HG03558 (cell line): ENCODE measurements around the gene ELMO1.

Experiments used
- ATAC-seq: cut with Tn5 transposase; IDR thresholded peaks from one replicate; pipeline ENCODE4 v1.9.1; 2021; ENCODE audit warnings: moderate number of reproducible peaks; ENCODE audit not compliant: unreplicated experiment; ENCODE audit errors: extremely low read depth

ELMO1 gene

DNA sequence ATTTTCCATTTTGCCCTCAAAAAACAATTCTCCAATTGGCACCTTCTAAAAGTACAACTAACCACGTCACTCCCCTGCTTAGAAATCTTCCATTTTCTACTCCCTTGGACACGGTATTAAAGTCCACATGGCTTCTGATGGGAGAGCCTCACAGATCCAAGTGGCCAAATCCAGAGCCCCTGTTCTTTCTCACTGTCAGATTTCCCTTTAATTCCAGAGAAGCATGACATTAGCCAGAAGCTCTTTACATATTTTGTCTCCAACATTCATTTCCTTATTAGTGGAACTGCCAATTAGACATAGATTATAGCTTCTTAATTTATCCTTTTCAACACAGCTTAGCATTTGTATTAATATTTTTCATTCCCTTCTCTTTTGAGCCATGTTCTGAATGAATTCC is 118.7 kb downstream of the ELMO1 start:
- ATAC-seq = no peak

DNA sequence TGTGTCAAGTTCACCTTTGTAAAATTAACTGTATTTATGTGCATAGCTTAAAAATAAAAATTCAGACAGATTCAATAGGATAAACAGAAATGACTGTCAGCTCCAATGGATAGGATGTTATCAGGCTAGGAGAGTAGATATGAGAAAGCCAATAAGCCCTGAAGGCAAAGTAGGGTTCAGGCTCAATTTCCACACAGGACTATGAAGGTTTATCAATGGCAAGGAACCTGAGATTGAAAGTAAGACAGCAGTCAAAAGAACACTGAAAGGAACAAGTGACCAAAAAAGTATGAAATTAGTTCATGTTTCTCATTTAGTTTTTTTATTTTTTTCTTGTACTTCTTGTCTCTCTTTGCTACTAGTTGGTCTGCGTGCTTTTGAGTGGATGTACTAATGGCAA is 121.4 kb downstream of the ELMO1 start:
- ATAC-seq = no peak

DNA sequence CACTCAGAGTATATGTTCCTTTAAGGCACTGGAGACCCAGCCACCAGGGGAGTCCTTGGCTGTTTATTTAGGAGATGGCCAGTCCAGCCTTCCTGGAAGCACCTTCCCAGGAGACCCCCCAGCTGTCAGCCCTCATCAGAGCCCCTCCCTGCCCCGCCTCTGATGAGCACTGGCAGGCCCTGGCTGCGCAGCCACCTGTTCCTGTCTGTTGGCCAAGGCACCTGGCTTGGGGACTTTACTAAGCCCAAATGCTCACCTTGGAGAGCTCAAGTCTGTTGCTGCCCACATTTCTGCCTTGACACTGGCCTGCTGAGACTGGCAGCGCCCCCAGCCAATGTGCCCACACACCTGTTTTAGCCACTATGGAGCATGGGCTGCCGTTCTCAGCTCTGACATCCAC is 124.7 kb downstream of the ELMO1 start:
- no peak for ATAC-seq

DNA sequence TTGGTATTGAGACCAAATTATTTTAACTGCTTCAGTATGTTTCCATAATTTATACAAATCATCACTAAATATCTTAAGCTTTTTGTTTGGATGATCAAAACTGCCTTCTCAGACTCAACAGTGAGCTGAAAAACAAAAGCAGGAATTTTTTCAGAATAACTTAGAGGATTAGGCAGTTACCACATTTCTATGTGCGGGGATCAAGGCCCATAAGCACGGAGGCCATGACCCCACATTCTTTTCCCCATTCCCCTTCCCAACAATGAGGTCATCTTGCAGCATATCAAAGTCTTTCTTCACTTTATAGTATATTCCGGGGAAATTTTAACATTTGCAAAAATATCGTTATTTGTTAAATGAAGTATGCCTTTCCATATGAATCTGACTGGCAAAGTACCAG is 125.8 kb downstream of the ELMO1 start:
- ATAC-seq = no peak

DNA sequence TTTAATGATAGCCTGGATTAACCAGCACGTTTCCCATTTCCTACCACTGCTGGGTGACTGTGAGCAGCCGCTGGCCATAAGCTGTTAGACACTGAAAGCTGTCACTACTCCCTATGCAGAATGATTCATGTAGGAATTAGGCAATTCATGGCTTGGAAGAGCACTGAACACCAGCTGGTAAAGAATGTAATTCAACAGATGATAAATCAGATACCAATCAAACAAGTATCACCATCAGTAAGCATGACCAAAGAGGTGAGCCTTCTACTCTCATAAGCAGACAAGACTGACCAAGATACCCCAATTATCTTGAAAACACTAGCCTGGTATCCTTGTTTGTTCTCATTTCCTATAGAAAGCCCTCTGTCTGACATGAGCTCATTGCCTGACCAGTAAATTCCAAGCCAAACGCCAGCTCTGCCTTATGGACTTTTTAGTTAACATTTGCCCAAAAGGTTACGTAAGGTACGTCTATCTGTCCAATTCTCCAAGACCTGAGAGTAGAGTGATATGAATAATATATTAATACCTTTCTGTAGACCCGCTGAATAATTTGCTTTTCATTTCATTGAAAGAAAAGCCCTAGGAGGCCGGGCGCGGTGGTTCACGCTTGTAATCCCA is 127.7 kb downstream of the ELMO1 start:
- ATAC-seq = no peak

DNA sequence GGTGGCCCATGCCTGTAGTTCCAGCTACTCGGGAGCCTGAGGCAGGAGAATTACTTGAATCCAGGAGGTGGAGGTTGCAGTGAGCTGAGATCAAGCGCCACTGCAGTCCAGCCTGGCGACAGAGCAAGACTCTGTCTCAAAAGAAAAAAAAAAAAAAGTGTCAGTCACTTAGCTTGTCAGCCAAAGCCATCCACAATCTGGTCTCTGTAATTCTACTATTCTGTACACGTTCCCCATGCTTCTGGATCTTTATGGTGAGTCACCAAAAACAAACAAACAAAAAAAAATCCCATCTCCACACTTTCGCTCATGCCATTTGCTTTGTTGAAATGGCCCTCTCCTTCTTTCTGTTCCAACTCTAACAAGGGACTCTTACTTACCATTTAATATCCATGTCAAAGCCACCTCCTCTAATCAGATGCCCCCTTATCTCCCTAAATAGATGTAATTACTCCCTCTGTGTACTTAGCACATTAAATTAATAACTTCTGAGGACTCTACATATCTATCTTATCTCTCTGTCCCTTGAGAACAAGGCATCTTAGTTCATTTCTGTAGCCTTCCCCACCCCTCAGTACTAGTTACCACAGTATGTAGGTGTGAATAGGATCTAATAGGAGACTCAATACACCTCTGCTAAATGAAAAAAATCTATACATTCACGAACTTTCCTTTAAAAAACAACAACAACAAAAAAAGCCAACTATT is 128.4 kb downstream of the ELMO1 start:
- ATAC-seq = no peak

DNA sequence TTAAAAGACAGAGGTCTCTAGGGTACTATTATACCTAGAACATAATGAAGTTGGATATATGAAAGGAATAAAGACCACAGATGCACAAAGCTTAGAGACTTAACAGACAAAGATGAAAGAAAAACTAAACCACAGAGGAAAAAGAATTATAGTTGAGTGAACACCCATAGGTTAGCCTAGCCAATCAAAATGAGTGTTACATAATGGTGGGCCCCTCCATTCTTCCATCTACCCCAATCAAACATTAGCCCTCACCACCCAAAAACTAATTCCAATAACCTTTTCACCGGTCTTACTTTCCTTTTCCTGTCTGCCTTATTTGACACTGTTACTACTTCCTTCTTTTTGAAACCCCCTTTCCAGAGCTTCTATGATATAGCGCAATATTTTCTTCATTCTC is 130.1 kb downstream of the ELMO1 start:
- ATAC-seq = no peak

DNA sequence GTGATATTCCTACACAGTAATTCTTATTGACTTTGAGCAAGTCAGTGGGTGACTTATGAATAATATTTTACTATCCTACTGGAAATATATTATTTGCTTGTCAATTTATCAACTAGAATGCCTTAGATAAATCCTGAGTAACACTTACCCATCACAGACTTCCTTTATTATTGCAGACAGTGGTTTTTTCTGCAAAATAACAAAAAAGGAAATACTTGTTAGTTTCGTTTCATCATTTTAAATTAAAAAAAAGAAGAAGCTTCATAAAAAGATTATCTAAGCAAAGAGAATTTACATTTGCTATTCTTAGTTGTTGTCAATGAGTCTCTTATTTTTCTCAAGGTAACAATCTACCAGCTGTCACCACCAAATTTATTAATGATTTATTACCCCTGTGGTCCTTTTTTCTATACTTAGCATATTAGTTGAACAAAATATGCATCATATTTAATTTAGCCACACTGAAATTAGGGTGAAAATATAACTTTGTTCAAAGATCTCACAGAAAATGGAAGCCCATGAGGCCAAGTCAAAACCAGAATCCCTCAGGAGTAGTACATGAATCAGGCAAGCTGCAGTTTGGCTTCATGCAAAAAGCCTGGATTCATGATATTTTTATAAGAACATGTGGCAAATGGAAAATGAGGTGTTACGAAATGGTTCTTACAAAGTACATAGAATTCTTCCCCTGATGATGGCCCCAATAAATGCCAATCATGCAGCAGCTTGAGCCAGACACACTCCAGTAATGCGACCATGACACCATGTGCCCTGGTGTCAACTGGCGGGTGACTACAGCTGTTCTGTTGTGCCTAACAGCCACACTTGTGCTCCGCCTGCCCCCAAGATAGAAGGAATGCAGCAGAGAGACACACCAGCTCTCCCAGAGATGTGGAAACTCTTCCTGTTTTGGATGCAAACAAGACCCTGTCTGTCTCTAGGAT is 132.6 kb downstream of the ELMO1 start:
- no peak for ATAC-seq

DNA sequence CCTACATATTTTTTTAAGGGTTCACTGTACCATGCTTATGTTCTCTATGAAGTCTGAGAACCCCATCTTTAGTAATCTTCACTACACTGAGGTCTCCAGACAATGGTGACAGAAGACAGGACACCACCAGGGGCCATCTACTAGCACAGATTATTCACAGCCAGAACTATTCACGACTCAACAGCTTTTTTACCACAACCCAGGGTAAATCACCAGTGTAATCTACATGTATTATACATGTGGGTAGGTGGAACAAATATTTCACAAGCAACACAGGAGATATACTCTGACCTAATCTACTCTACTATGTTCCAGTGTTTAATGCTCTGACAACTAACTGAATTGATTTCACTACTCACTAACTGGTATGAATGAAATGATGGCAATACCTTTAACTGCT is 136.1 kb downstream of the ELMO1 start:
- no peak for ATAC-seq

DNA sequence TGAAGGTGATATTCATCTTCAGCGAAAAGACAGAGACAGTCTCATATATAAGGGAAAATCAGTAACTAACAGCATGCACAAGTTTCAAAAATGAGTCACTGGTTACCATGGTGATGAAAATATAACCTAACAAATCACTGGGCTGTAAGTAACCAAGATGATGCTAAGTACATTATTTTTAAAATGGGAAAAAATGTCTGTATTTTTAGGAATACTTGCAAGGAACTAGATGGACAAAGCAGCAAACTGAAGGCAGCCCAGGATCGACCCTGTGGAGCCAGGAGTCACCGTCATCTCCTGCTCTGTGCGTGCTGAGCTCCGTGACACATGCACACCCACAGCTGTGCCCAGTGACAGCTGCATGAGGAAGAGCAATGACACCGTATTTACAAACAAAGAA is 137.3 kb downstream of the ELMO1 start:
- no peak for ATAC-seq

DNA sequence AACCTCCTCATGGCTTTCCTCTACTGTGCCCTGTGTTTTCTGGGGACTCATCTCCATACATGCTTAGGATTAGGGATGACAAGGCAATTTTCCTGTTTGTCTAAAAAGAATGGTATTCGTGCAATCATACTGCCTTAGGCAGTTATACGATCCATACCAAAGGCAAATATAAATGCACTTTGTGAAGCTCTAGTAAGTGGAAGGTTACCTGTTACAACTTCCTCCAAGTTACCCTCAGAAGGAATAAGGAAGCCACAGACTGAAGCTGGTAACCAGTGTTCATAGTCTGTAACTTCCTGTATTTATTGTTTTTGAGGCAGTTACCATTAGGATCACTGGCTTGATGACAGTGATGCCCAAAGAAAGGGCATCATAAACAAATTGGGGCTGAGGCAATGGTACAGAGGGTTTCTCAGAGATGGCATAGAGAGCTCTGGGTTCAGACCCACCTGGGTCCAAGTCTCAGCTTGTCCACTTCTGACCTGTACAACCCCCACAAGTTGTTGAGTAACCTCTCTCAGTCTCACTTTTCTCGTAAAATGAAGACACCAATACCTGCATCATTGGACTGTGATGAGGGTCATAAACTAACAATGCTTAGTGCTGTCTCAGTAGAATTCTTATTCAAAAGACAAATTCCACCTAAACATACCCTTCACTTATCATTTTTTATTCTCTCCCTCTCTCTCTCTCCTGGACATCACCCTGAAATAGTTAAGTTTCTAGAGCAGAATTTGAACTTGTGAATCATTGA is 138.2 kb downstream of the ELMO1 start:
- ATAC-seq = no peak

DNA sequence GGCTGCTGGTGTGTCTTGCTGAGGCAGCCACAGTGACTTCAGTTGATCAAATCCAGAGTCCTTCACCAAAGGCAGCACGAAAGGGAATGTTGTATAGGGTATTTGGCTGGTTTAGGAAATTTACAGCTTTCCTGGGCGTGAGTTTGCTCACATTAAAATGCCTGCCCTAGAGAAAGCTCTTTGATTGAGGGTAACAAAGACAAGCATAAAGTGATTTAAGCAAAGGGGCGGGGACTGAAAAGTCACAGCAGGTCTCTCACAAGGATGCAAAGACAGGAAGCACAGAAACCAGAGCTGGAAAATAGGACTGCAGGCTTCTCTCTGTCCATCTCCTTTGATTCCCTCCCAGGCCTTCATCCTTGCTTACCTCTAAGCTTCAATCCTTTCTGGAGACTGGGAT is 139.2 kb downstream of the ELMO1 start:
- ATAC-seq = no peak

DNA sequence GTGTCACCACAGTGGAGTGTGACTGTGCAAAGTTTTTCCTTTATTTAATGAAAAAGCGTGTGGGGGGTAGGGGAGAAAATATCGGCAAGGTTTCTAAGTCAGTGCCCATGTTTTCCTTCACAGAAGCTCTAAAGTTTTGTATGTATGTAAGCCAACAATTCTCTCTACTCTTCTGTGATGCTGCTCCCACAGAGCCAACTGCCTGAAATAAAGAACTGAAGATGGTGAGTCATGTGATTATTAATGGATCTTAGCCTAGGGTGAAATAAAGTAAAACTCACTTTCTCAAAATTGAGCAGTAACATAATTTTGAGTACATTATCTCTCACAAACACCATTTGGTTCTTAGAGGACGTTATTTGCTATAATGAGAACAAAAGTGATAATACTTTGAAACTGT is 143.7 kb downstream of the ELMO1 start:
- no peak for ATAC-seq

DNA sequence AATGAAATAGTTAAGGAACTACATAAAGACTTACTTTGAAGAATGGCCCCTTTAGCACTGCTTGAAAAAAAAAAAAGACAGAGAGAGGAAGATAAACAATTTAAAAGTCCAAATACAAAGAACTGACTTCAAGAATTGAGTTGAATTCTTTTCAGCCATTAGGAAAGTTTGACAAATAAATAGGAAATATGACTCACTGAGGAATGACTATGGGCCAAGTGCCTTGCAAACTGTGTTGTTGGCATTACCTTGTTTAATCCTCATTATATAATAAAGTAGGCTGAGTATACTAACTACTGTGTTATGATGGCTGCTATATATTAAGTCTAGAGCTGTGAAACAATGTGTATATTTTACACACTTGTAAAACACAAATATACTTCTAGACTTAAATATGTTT is 151.1 kb downstream of the ELMO1 start:
- ATAC-seq = no peak

DNA sequence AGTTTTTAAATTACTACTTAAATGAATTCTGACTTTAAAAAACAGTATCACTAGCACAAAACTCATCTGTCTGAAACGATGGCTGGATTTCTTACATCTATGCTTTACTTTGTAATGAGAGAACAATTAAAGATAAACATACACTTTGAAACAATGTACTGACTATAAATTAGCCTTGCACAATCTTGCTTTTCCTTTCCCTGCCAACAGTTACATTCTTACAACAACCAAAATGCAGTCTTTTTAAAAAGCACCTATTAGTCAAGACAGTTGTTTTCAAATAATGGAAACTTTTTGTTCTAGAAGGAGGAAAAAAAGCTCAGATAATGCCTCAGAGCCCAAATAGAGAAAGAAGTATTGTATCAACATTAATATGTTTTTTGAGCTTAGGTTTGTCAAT is 153.3 kb downstream of the ELMO1 start:
- ATAC-seq = no peak

DNA sequence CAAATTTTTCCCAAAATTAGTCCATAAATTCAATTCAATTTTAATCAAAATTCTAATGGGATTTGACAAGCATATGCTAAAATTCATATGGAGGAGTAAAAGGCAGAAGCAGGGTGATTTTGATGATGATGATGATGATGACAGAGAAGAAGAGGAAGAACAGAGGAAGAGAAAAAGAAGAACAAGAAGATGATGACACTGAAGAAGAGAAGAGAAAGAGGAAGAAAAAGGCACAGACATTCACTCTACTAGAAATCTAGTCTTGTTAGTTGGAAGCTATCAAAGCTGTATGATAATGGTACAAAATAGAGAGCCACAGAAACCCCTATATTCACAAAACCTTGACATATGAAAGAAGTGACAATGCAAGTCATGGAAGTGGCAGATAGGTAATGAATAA is 157.9 kb downstream of the ELMO1 start:
- no peak for ATAC-seq

DNA sequence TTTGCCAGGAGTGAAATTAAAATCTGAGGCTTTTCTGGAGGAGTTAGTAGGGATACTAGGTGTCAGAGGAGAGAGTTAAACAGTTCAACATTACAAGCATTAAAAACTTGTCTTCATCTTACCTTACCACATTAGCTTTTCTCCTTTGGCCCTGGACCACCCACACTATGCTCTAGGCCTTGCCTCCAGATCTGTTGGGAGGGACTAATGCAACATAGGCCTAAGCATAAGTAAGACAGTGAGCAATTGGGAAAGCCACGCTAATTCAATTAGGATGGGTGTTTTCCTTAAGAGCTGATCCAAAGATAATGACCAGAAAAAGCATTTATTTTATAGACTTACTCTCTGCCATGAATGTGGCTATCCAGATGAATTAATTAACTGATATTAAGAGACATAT is 158.9 kb downstream of the ELMO1 start:
- ATAC-seq = no peak

DNA sequence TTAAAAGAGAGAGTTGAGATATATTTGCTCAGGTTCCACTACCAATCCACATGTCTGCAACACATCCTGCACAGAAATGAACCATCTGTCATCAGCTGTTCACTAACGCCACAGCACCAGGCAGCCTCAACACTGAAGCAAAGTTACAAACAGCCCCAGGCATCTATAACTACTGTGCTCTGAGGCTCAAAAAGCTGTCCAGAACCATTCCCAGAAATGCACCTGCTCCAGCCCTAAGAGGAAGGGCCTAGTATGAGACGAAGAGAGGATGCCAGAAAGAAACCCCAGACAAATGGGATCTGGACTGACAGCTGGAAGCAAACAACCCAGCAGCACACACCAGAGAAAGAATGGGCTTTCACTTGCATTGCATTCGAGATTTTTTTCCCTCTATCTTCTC is 159.3 kb downstream of the ELMO1 start:
- no peak for ATAC-seq

DNA sequence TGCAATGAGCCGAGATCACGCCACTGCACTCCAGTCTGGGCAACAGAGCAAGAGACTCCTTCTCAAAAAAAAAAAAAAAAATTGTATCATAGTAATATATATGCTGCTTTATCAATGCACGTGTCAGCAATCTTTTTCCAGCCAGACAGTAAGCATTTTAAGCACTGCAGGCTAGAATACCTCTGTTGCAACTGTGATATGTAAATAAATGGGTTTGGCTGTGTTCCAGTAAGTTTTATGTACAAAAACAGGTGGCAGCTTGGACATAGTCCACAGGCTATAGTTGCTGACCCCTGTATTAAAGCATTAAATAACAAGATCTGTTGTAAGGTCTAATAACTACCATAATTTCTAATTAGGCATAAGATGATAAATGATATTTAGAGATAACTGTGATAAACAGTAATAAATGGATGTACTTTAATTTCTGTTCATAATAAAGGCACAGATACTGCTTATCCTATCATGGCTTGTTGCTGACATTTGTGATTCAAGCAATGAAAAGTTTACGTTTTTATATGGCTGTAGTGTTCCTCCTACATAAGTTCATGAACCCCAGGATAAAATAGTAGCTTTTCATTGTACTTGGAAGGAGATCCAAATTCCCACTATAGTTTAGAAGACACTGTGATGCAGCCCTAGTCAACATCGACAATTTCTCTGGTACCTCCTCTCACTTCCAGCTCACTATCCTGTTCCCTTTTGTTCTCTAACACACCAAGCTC is 161.4 kb downstream of the ELMO1 start:
- ATAC-seq = peak; percentile 62

DNA sequence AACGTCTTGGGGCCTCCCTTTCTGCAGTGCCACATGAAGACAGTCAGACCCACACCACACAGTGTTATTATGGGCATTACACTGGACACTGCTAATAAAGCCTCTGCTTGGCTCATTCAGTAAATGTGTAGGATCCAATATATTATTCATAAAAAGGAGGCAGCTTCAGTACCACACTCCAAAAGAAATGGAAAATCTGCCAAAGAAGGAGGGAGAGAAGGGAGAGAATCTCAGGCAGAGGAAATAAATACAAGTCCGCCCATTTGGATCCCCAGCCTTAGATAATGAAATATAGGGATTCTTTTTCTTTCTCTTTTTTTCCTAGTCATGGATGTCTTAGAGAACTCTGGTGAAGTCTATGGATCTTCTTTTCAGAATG is 162.2 kb downstream of the ELMO1 start:
- no peak for ATAC-seq
